ENCODE measurements around the gene C1orf167. TPM values are rescaled to one million over a fixed set of nuclear protein-coding genes. Genes with fewer than 3 reads are reported as not detected.
A peak's percentile ranks its signal among the peaks of the same experiment; 100 is the strongest.

C1orf167 gene
- total and polyA plus RNA-seq, 2 of the 8 experiments (the other 6 are each of a cell fraction or from before 2014, with no cell fraction given), result 0.70 to 1.3 TPM

DNA sequence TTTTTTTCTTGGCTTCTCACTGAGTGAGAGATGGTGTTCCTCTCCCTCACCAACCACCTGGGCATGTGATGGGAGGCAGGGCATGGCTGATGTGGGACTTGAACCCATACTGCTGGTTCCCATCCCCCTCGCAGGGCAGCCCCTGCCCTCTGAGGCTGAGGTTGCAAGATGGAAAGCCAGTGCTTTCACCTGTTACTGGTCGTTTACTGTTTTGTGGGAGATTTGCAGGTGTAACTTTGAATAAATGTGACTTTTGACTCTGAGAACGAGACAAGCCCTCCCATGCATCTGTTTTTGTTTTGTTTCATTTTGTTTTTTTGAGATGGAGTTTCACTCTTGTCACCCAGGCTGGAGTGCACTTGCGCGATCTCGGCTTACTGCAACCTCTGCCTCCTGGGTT is 21.6 kb downstream of the C1orf167 start:
- H3K4ac ChIP-seq (replicated peaks; ENCODE audit: insufficient read length, low read depth, low read length), result peak overlapping the region; percentile 21
- no peak overlapping the region for H2BK12ac ChIP-seq (ENCODE audit: low read depth, low read length)
- H2BK120ac ChIP-seq (replicated peaks; ENCODE audit: low read depth, low read length), result no peak overlapping the region
- TF ChIP-seq SAP30 (IDR thresholded peaks at IDR 0.05; ENCODE audit: insufficient read depth, insufficient replicate concordance, low read length), result no peak
- no peak overlapping the region for H3K14ac ChIP-seq (ENCODE audit: insufficient read length)
- no peak overlapping the region for H4K5ac ChIP-seq (ENCODE audit: insufficient read length, low read depth, low read length)
- peaks cover 7 to 34% (median 25%) of the 10 kb centered on the region in 4 experiments for H3K4me1 ChIP-seq (replicated peaks in 1 of 4; ENCODE audit: control insufficient read depth in 3 of 4, insufficient read depth in 4 of 4, low read length in 3 of 4)
- no peaks in the 10 kb centered on the region for H3K79me2 ChIP-seq (ENCODE audit: control insufficient read depth in 1 of 2, insufficient read depth in 2 of 2, low read length in 2 of 2)
- no peak overlapping the region for H3K56ac ChIP-seq (replicated peaks; ENCODE audit: insufficient read length, low read depth, low read length)
- no peaks in the 10 kb centered on the region for H3K23me2 ChIP-seq (ENCODE audit: low read depth, low read length)
- 0 out of 2 replicates have a peak overlapping the region, but pooled peaks have one; percentile 61 for H2BK20ac ChIP-seq (ENCODE audit: low read length)
- no peak overlapping the region for H3K18ac ChIP-seq (ENCODE audit: extremely low read depth, low read length)
- H2AK5ac ChIP-seq (ENCODE audit: low read depth, low read length), result no peak overlapping the region
- no peak overlapping the region for H3K9ac ChIP-seq (replicated peaks in 1 of 4; ENCODE audit: extremely low read depth in 1 of 4, low read depth in 3 of 4, low read length in 3 of 4)
- no peak overlapping the region for H3K23ac ChIP-seq (ENCODE audit: insufficient read length)
- H3K9me3 ChIP-seq (ENCODE audit: insufficient read depth in 2 of 2, low read depth in 1 of 2, low read length in 1 of 2), result no peaks in the 10 kb centered on the region
- H3K4me2 ChIP-seq (ENCODE audit: insufficient read depth in 1 of 2, low read depth in 2 of 2, low read length in 2 of 2), result no peak overlapping the region
- H4K20me1 ChIP-seq (replicated peaks in 1 of 2; ENCODE audit: control insufficient read depth in 1 of 2, insufficient read depth in 2 of 2, low read length in 2 of 2), result no peaks in the 10 kb centered on the region
- no peak overlapping the region for H2AFZ ChIP-seq (ENCODE audit: low read length)
- no peak overlapping the region for H4K91ac ChIP-seq (replicated peaks; ENCODE audit: insufficient read length, low read length)
- no peak overlapping the region for H3K27ac ChIP-seq (ENCODE audit: low read depth, low read length)
- H3K79me1 ChIP-seq (ENCODE audit: low read depth, low read length), result no peaks in the 10 kb centered on the region
- FAIRE-seq (no peak), DNase-seq (ENCODE audit: low read depth in 1 of 2, low spot score in 2 of 2) (no peak)
- H2BK15ac ChIP-seq (ENCODE audit: low read length), result 0 out of 2 replicates have a peak overlapping the region, but pooled peaks have one; percentile 46
- H3K36me3 ChIP-seq (ENCODE audit: control insufficient read depth in 2 of 4, insufficient read depth in 4 of 4, low read length in 3 of 4), result no peaks in the 10 kb centered on the region
- no peaks in the 10 kb centered on the region for H3K27me3 ChIP-seq (replicated peaks in 1 of 4; ENCODE audit: control insufficient read depth in 3 of 4, extremely low read depth in 1 of 4, insufficient read depth in 3 of 4, low read length in 3 of 4)
- ChIA-PET CTCF (ENCODE audit: partially characterized antibody) (interaction anchor here (0.6 kb wide), 1 partner anchor 39 kb away, joined by 3 read pairs; no protein-coding TSS in a partner anchor), POLR2A (ENCODE audit: partially characterized antibody) (interaction anchor here (1.0 kb wide), 1 partner anchor 22 kb away, joined by 3 read pairs; the partner anchor contains the start of genes CLCN6 and MTHFR)
- 0 out of 2 replicates have a peak overlapping the region, but pooled peaks have one; percentile 88 for H2BK5ac ChIP-seq (ENCODE audit: low read depth, low read length)
- 89% methylated on average over 6 of the region's 6 CpGs; no CpG with 5 or more reads in 1 of the 2 experiments for WGBS, 2 experiments (ENCODE audit: extremely low coverage in 1 of 2, insufficient coverage in 1 of 2, insufficient read length in 1 of 2, insufficient replicate concordance in 2 of 2, low coverage in 1 of 2, low lambda C conversion rate in 2 of 2, missing lambda C conversion rate in 1 of 2)
- H4K8ac ChIP-seq (ENCODE audit: extremely low read depth, insufficient read depth, low read length), result peak overlapping the region; percentile 45
- no peak overlapping the region for H3K4me3 ChIP-seq (ENCODE audit: extremely low read depth in 1 of 4, insufficient read depth in 2 of 4, low read depth in 3 of 4, low read length in 4 of 4)
